ENCODE measurements around the gene ATXN8OS. TPM values are rescaled to one million over a fixed set of nuclear protein-coding genes. Genes with fewer than 3 reads are reported as not detected.
"Not testable (repeated sequence)": the region's sequence is repeated elsewhere in the genome, so short reads cannot be mapped to it uniquely, and the experiment has no call there.

ATXN8OS gene
- polyA plus RNA-seq, 1 donor, result 0.12 TPM

DNA sequence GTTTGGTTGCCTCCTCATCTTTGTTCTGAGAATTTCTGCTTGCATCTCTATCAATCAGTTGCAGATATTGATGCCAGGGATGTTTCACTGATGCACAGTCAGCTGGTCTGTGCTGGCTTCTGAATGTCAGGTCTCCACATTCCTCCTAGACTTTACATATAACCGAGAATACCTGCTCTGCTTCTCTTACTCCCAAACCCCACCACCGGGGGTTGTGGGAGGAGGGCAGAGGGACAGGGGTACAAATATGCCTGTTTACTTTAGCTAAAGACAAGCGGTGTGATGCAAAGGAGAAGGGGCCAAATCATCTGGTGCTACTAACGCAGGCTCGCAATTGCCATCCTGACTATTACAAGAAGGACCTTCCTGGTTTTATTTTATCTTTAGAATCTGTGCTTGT is 18.1 kb downstream of the ATXN8OS start:
- no peaks in the 10 kb centered on the region for H3K4me1 ChIP-seq (ENCODE audit: control insufficient read depth, insufficient read depth, low read length)
- no peak overlapping the region for H3K27ac ChIP-seq (ENCODE audit: low read length)
- no peak overlapping the region for H3K4me3 ChIP-seq (ENCODE audit: low read length)
- no peak for DNase-seq
- no peaks in the 10 kb centered on the region for H3K9me3 ChIP-seq (ENCODE audit: control insufficient read depth, low read depth, low read length)
- H3K36me3 ChIP-seq (ENCODE audit: control insufficient read depth, insufficient read depth, low read length), result no peaks in the 10 kb centered on the region
- no CpG with 5 or more reads among the region's 5 CpGs for WGBS (ENCODE audit: insufficient coverage, low lambda C conversion rate)
- no peaks in the 10 kb centered on the region for H3K27me3 ChIP-seq (ENCODE audit: control insufficient read depth, insufficient read depth, low read length)

DNA sequence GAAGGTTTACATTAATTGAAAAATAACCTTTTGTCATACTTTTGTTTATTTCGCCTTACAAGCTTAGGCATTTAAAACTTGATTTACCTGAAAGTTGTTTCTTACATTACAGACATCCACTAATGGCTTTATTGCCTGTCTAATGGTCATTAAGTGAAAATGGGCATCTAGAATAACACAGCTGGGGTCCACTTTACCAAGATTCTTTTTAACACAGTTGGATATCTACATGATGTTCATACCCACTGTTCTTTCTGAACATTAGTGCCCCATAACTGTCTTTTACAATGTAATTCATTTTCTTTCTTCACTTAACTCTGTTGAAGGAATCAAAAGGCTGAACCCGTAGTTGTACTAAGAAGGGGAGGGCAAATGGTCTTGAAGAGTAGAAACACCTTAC is 20.5 kb downstream of the ATXN8OS start:
- 88% methylated on average over 1 of the region's 2 CpGs for WGBS (ENCODE audit: insufficient coverage, low lambda C conversion rate)
- H3K4me1 ChIP-seq (ENCODE audit: control insufficient read depth, insufficient read depth, low read length), result no peaks in the 10 kb centered on the region
- H3K9me3 ChIP-seq (ENCODE audit: control insufficient read depth, low read depth, low read length), result no peaks in the 10 kb centered on the region
- DNase-seq, result no peak
- no peak overlapping the region for H3K27ac ChIP-seq (ENCODE audit: low read length)
- H3K4me3 ChIP-seq (ENCODE audit: low read length), result no peak overlapping the region
- H3K36me3 ChIP-seq (ENCODE audit: control insufficient read depth, insufficient read depth, low read length), result no peaks in the 10 kb centered on the region
- H3K27me3 ChIP-seq (ENCODE audit: control insufficient read depth, insufficient read depth, low read length), result no peaks in the 10 kb centered on the region

DNA sequence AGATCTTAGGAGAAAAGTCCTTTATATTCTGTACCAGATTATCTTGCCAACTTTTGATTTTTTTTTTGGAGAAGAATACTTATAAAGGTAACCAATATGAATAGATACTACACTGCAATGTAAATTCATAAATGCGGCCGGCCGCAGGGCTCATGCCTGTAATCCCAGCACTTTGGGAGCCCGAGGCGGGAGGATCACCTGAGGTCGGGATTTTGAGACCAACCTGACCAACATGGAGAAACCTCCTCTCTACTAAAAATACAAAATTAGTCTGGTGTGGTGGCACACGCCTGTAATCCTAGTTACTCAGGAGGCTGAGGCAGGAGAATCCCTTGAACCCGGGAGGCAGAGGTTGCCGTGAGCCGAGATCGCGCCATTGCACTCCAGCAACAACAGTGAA is 35.0 kb downstream of the ATXN8OS start:
- not testable (repeated sequence) for DNase-seq; H3K27me3 ChIP-seq (ENCODE audit: control insufficient read depth, insufficient read depth, low read length); H3K4me1 ChIP-seq (ENCODE audit: control insufficient read depth, insufficient read depth, low read length); H3K4me3 ChIP-seq (ENCODE audit: low read length); H3K9me3 ChIP-seq (ENCODE audit: control insufficient read depth, low read depth, low read length); H3K27ac ChIP-seq (ENCODE audit: low read length); H3K36me3 ChIP-seq (ENCODE audit: control insufficient read depth, insufficient read depth, low read length)
- WGBS (ENCODE audit: insufficient coverage, low lambda C conversion rate), result 100% methylated on average over 2 of the region's 12 CpGs

DNA sequence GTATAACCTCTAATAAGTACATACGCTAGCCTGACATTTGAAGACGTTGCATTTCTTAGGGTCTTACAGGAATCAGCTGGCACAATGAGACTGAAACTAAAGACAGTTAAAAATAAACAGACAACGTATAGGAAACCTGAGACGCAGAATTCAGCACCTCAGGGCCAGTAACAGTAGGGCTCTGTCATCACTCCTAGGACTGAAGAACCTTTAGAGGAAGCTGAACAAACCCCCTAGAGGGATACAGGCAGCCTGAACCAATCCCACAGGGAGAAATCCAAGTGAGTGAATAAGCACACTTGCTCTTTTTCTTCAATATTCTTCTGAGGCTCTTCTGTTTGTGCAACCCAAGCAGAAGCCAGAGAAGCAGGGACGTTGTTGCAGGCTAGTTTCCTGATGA is 54.5 kb downstream of the ATXN8OS start:
- no peak for DNase-seq
- Histone ChIP-seq H3K27ac (ENCODE audit: low read length) (no peak overlapping the region), H3K27me3 (ENCODE audit: control insufficient read depth, insufficient read depth, low read length) (no peaks in the 10 kb centered on the region), H3K36me3 (ENCODE audit: control insufficient read depth, insufficient read depth, low read length) (no peaks in the 10 kb centered on the region), H3K9me3 (ENCODE audit: control insufficient read depth, low read depth, low read length) (no peaks in the 10 kb centered on the region), H3K4me3 (ENCODE audit: low read length) (no peak overlapping the region), H3K4me1 (ENCODE audit: control insufficient read depth, insufficient read depth, low read length) (no peaks in the 10 kb centered on the region)
- WGBS (ENCODE audit: insufficient coverage, low lambda C conversion rate), result 53% methylated on average over 2 of the region's 5 CpGs

DNA sequence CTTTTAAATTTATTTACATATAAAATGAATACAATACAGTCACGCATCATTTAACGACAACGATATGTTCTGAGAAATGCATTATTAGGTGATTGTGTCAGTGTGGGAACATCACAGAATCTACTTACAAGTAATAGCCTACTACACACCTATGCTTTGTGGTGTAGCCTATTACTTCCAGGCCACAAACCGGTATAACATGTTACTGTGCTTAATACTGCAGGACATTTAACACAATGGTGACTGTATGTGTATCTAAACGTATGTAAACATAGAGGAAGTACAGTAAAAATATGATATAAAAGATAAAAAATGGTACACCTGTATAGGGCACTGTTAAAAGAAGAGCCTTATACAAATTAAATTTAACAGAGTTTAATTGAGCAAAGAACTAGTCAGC is 63.1 kb downstream of the ATXN8OS start:
- Histone ChIP-seq H3K4me1 (ENCODE audit: control insufficient read depth, insufficient read depth, low read length) (no peaks in the 10 kb centered on the region), H3K36me3 (ENCODE audit: control insufficient read depth, insufficient read depth, low read length) (no peaks in the 10 kb centered on the region), H3K27ac (ENCODE audit: low read length) (no peak overlapping the region), H3K27me3 (ENCODE audit: control insufficient read depth, insufficient read depth, low read length) (no peaks in the 10 kb centered on the region), H3K9me3 (ENCODE audit: control insufficient read depth, low read depth, low read length) (no peaks in the 10 kb centered on the region), H3K4me3 (ENCODE audit: low read length) (no peak overlapping the region)
- no peak for DNase-seq
- 88% methylated on average over 3 of the region's 5 CpGs for WGBS (ENCODE audit: insufficient coverage, low lambda C conversion rate)

DNA sequence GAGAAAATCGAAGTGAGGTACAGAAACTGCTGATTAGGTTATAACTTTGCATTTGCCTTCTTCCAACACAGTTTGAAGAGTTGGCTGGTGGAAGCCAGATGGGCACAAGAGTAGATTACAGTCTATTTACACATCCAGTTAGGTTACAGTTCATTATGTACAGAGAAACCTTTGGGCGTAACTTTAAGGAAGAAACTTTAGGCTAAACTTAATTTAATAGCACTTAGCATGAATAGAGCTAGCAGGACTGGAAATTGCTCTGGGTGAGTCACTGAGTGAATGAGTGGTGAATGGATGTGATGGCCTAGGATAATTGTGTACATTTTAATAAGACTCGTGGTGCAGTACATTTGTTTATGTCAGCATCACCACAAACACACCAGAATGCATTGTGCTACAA is 63.5 kb downstream of the ATXN8OS start:
- no peak overlapping the region for H3K4me3 ChIP-seq (ENCODE audit: low read length)
- H3K4me1 ChIP-seq (ENCODE audit: control insufficient read depth, insufficient read depth, low read length), result no peaks in the 10 kb centered on the region
- DNase-seq, result peak in 1 of 2 donors; percentile 6
- no peaks in the 10 kb centered on the region for H3K9me3 ChIP-seq (ENCODE audit: control insufficient read depth, low read depth, low read length)
- no peaks in the 10 kb centered on the region for H3K36me3 ChIP-seq (ENCODE audit: control insufficient read depth, insufficient read depth, low read length)
- H3K27ac ChIP-seq (ENCODE audit: low read length), result no peak overlapping the region
- 69% methylated on average over 1 of the region's 3 CpGs for WGBS (ENCODE audit: insufficient coverage, low lambda C conversion rate)
- no peaks in the 10 kb centered on the region for H3K27me3 ChIP-seq (ENCODE audit: control insufficient read depth, insufficient read depth, low read length)

DNA sequence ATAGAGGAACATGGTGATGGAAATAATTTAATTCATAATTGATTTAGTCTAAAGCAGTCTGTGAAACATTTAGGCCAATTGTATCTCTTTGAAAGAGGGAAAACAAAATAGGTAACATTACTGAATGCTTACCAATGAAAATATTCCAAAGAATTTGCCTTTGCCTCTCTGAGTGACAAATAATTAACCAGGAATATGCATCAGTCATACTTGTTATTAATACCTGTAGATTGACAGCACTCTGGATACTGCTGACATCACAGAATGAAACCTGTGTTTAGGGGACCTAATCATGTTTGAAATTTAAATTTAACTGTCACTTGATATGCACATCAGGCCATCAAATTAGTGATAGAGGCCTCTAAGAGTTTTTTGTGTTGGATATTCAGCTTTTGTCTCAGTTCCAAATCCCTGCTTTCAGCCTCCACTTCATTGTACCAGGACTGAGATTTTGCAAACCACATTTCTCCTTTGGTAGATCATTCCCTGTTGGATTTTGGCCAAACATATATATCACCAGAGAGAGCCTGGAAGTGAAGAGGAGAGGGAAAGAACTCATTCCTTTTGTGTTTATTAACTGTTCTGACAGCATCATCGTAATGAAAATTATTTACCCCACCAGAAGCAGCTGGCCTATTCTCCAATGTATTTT is 65.4 kb downstream of the ATXN8OS start:
- Histone ChIP-seq H3K27me3 (ENCODE audit: control insufficient read depth, insufficient read depth, low read length) (no peaks in the 10 kb centered on the region), H3K27ac (ENCODE audit: low read length) (no peak overlapping the region), H3K4me1 (ENCODE audit: control insufficient read depth, insufficient read depth, low read length) (no peaks in the 10 kb centered on the region), H3K36me3 (ENCODE audit: control insufficient read depth, insufficient read depth, low read length) (no peaks in the 10 kb centered on the region), H3K4me3 (ENCODE audit: low read length) (no peak overlapping the region), H3K9me3 (ENCODE audit: control insufficient read depth, low read depth, low read length) (no peaks in the 10 kb centered on the region)
- no CpG with 5 or more reads among the region's 1 CpG for WGBS (ENCODE audit: insufficient coverage, low lambda C conversion rate)
- DNase-seq, result no peak

DNA sequence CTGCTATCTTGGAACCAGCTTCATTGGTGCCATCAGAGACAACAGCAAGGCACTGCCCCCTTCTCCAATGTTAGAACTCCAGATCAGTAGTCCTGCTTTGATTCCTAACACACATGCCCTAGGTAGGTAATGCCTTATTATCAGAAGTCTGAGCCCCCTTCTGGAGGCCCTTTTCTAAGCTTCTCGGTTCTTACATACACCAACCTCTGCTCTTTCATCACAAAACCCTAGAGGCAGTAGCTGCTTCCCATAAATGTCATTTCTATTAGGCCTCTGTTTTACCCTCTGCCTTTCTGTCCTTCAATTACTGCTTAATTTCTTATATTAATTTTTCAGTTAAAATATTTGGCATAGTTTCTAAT is 66.0 kb downstream of the ATXN8OS start:
- Histone ChIP-seq H3K36me3 (ENCODE audit: control insufficient read depth, insufficient read depth, low read length) (no peaks in the 10 kb centered on the region), H3K9me3 (ENCODE audit: control insufficient read depth, low read depth, low read length) (no peaks in the 10 kb centered on the region), H3K27ac (ENCODE audit: low read length) (no peak overlapping the region), H3K4me3 (ENCODE audit: low read length) (no peak overlapping the region), H3K27me3 (ENCODE audit: control insufficient read depth, insufficient read depth, low read length) (no peaks in the 10 kb centered on the region), H3K4me1 (ENCODE audit: control insufficient read depth, insufficient read depth, low read length) (no peaks in the 10 kb centered on the region)
- no peak for DNase-seq
- 40% methylated on average over 1 of the region's 1 CpG for WGBS (ENCODE audit: insufficient coverage, low lambda C conversion rate)

DNA sequence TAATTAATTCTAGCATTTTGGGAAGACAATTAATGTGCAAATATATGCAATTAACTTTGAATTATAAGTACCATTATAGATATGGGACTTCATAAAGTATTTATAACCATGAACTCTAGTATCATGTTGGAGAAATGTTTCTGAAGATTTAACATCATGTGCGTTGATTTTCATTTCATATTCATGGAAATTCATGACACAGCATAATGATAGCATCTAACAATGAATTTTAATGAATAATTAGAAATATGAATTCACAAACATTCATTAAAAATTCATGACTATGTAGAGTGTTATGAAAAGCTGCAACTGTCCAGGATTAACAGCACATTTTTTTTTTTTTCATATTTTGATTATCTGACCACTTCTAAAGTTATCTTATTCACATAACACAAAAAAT is 70.7 kb downstream of the ATXN8OS start:
- DNase-seq, result no peak
- H3K4me1 ChIP-seq (ENCODE audit: control insufficient read depth, insufficient read depth, low read length), result no peaks in the 10 kb centered on the region
- H3K27ac ChIP-seq (ENCODE audit: low read length), result no peak overlapping the region
- no peaks in the 10 kb centered on the region for H3K9me3 ChIP-seq (ENCODE audit: control insufficient read depth, low read depth, low read length)
- H3K27me3 ChIP-seq (ENCODE audit: control insufficient read depth, insufficient read depth, low read length), result no peaks in the 10 kb centered on the region
- no CpG with 5 or more reads among the region's 1 CpG for WGBS (ENCODE audit: insufficient coverage, low lambda C conversion rate)
- no peaks in the 10 kb centered on the region for H3K36me3 ChIP-seq (ENCODE audit: control insufficient read depth, insufficient read depth, low read length)
- H3K4me3 ChIP-seq (ENCODE audit: low read length), result no peak overlapping the region
